Measurements from ENCODE around the gene ZDHHC24.

ZDHHC24 gene

DNA sequence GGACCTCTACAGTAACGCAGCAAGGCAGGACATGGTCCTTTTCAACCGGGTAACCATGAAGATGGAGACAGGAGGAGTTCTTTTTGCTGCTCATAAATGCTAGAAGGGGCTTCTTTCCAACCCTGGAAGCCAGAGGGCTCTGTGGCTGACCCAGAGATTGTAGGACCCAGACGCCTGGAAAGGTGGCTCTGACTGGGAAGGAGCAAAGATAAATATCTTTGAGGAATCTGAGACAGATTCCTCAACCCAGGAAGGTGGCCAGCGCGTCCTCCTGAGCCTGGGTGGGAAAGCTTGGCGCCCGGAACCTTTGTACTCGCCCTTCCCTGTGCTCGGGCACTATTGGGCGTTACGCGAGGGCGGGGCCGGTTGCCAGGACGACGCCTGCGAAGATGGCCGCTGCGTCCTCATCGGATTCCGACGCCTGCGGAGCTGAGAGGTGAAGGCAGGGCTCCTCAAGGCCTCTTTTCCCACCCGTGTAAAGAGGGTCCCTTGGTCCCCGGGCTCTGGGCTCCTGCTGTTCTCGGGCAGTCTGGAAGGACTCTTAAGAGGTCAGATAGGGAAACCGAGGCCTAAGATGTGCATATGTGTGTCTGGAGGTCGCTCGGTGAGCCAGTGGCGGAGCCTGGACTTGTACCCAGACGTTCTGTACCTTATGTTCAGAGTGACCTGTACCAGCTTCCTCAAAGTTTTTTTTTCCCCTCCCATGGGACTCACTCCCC is 35.4 kb downstream of the ZDHHC24 start, which contains the start of gene BBS1:
BBS1 (plus strand) TSS at position 365 of the 719 bp plus-strand sequence; CDS start at position 390, 25 bp downstream.
- H3K36me3 ChIP-seq (replicated peaks; ENCODE audit: insufficient read depth, low read length): no peaks in the 10 kb centered on the region; the same call in 1 of the 2 replicates
- peak; percentile 69 for DNase-seq
- TF ChIP-seq EZH2 (optimal IDR thresholded peaks at IDR 0.05; ENCODE audit: low read depth, low read length) (no peak), EZH2phosphoT487 (IDR thresholded peaks at IDR 0.05; ENCODE audit: low read length) (no peak)
- TF ChIP-seq, protein P1, sequence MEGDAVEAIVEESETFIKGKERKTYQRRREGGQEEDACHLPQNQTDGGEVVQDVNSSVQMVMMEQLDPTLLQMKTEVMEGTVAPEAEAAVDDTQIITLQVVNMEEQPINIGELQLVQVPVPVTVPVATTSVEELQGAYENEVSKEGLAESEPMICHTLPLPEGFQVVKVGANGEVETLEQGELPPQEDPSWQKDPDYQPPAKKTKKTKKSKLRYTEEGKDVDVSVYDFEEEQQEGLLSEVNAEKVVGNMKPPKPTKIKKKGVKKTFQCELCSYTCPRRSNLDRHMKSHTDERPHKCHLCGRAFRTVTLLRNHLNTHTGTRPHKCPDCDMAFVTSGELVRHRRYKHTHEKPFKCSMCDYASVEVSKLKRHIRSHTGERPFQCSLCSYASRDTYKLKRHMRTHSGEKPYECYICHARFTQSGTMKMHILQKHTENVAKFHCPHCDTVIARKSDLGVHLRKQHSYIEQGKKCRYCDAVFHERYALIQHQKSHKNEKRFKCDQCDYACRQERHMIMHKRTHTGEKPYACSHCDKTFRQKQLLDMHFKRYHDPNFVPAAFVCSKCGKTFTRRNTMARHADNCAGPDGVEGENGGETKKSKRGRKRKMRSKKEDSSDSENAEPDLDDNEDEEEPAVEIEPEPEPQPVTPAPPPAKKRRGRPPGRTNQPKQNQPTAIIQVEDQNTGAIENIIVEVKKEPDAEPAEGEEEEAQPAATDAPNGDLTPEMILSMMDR (IDR thresholded peaks at IDR 0.05; ENCODE audit: low read length): no peak
- H3F3A ChIP-seq (ENCODE audit: insufficient read depth, low read length): no peaks in the 10 kb centered on the region
- peaks cover 4% of the 10 kb centered on the region; the same call in 1 of the 2 replicates for H3K4me1 ChIP-seq (ENCODE audit: low read length)
- H4K20me1 ChIP-seq (ENCODE audit: insufficient read depth, low read length): no peaks in the 10 kb centered on the region
- peak within 1 kb of the TSS; percentile 93 for H3K4me3 ChIP-seq (ENCODE audit: low read length)
- peak within 1 kb of the TSS; percentile 84 for H2AFZ ChIP-seq (ENCODE audit: low read length)
- H3K27ac ChIP-seq (ENCODE audit: low read length): no peak within 1 kb of the TSS
- peaks cover 13% of the 10 kb centered on the region for H3K79me2 ChIP-seq (ENCODE audit: low read length)
- H3K4me2 ChIP-seq (ENCODE audit: low read depth, low read length): peak within 1 kb of the TSS; percentile 95
- no peaks in the 10 kb centered on the region for H3K9me2 ChIP-seq (replicated peaks; ENCODE audit: insufficient read depth, low read length)
- H3K27me3 ChIP-seq (replicated peaks; ENCODE audit: insufficient read depth, low read length): no peaks in the 10 kb centered on the region
- H3K9ac ChIP-seq (ENCODE audit: low read length): peak within 1 kb of the TSS; percentile 63; the same call in 1 of the 2 replicates
- no peaks in the 10 kb centered on the region for H3K9me3 ChIP-seq (replicated peaks; ENCODE audit: insufficient read depth, low read length)

DNA sequence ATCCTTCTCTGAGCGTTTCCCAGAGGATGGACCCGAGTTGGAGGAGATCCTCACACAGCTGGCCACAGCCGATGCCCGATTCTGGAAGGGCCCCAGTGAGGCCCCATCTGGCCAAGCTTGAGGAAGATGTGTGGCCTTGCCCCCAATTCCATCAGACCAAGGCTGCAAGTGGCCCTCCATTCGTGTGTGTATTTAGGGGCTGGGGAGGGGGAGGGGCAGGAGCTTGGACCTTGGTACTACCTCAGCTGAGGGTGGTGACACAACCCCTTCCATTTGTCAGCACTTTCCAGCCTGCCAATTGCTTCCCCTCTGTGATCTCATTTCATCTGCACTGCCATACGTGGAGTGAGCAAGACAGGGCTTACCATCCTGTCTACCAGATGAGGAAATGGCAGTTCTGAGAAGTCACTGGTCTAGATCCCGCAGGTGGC is 36.7 kb downstream of the ZDHHC24 start:
- peaks cover 4% of the 10 kb centered on the region; the same call in 1 of the 2 replicates for H3K4me1 ChIP-seq (ENCODE audit: low read length)
- no peaks in the 10 kb centered on the region for H3K9me3 ChIP-seq (replicated peaks; ENCODE audit: insufficient read depth, low read length)
- H2AFZ ChIP-seq (ENCODE audit: low read length): no peak overlapping the region
- H3K36me3 ChIP-seq (replicated peaks; ENCODE audit: insufficient read depth, low read length): no peaks in the 10 kb centered on the region; the same call in 1 of the 2 replicates
- H3K4me3 ChIP-seq (ENCODE audit: low read length): no peak overlapping the region
- DNase-seq: no peak
- no peaks in the 10 kb centered on the region for H4K20me1 ChIP-seq (ENCODE audit: insufficient read depth, low read length)
- H3K9me2 ChIP-seq (replicated peaks; ENCODE audit: insufficient read depth, low read length): no peaks in the 10 kb centered on the region
- peaks cover 13% of the 10 kb centered on the region for H3K79me2 ChIP-seq (ENCODE audit: low read length)
- no peak overlapping the region for H3K27ac ChIP-seq (ENCODE audit: low read length)
- no peak overlapping the region for H3K9ac ChIP-seq (ENCODE audit: low read length)
- no peaks in the 10 kb centered on the region for H3F3A ChIP-seq (ENCODE audit: insufficient read depth, low read length)
- no peaks in the 10 kb centered on the region for H3K27me3 ChIP-seq (replicated peaks; ENCODE audit: insufficient read depth, low read length)
- H3K4me2 ChIP-seq (ENCODE audit: low read depth, low read length): no peak overlapping the region
- TF ChIP-seq, protein P1 (IDR thresholded peaks at IDR 0.05; ENCODE audit: low read length): no peak

GRCh38 chr11:66505276-66505816 is 40.5 kb downstream of the ZDHHC24 start:
- Histone ChIP-seq H3K9me3 (replicated peaks; ENCODE audit: insufficient read depth, low read length) (no peaks in the 10 kb centered on the region), H3K36me3 (replicated peaks; ENCODE audit: insufficient read depth, low read length) (no peaks in the 10 kb centered on the region; the same call in 1 of the 2 replicates), H3F3A (ENCODE audit: insufficient read depth, low read length) (no peaks in the 10 kb centered on the region), H3K27me3 (replicated peaks; ENCODE audit: insufficient read depth, low read length) (no peaks in the 10 kb centered on the region), H3K9ac (ENCODE audit: low read length) (no peak overlapping the region), H3K4me1 (ENCODE audit: low read length) (no peaks in the 10 kb centered on the region), H2AFZ (ENCODE audit: low read length) (no peak overlapping the region), H3K4me3 (ENCODE audit: low read length) (no peak overlapping the region), H3K27ac (ENCODE audit: low read length) (no peak overlapping the region), H4K20me1 (ENCODE audit: insufficient read depth, low read length) (no peaks in the 10 kb centered on the region), H3K9me2 (replicated peaks; ENCODE audit: insufficient read depth, low read length) (no peaks in the 10 kb centered on the region), H3K4me2 (ENCODE audit: low read depth, low read length) (no peak overlapping the region), H3K79me2 (ENCODE audit: low read length) (no peaks in the 10 kb centered on the region)
- TF ChIP-seq, protein P1 (IDR thresholded peaks at IDR 0.05; ENCODE audit: low read length): no peak
- TF ChIP-seq EZH2phosphoT487 (IDR thresholded peaks at IDR 0.05; ENCODE audit: low read length): no peak
- no peak for TF ChIP-seq EZH2 (optimal IDR thresholded peaks at IDR 0.05; ENCODE audit: low read depth, low read length)
- no peak for DNase-seq
